Measurements from ENCODE around the gene LAMB4.

LAMB4 gene

GRCh38 chr7:108083980-108084379 is 46.2 kb downstream of the LAMB4 start:
- Histone ChIP-seq H3K79me1 (ENCODE audit: low read length) (no peaks in the 10 kb centered on the region), H3K4me3 (ENCODE audit: low read length) (no peak overlapping the region), H3K18ac (ENCODE audit: low read length) (no peak overlapping the region)

GRCh38 chr7:108079648-108080591 is 50.2 kb downstream of the LAMB4 start:
- Histone ChIP-seq H3K79me1 (ENCODE audit: low read length) (no peaks in the 10 kb centered on the region), H3K36me3 (ENCODE audit: control insufficient read depth, insufficient read depth, low read length) (no peaks in the 10 kb centered on the region), H3K9ac (ENCODE audit: low read length) (no peak overlapping the region), H3K4me3 (ENCODE audit: low read length) (no peak overlapping the region), H3K23ac (ENCODE audit: low read length) (no peak overlapping the region), H3K27me3 (ENCODE audit: insufficient read depth, low read length, poor library complexity) (no peaks in the 10 kb centered on the region), H4K5ac (ENCODE audit: low read length) (no peak overlapping the region), H4K8ac (ENCODE audit: low read depth, low read length) (no peak overlapping the region), H3K27ac (ENCODE audit: low read depth, low read length) (no peak overlapping the region), H3K56ac (ENCODE audit: low read length) (no peak overlapping the region), H2BK15ac (replicated peaks; ENCODE audit: low read depth) (no peak overlapping the region), H2BK120ac (ENCODE audit: low read depth, low read length) (no peak overlapping the region), H3K4me2 (ENCODE audit: low read length) (no peak overlapping the region), H3K79me2 (ENCODE audit: control insufficient read depth, insufficient read depth, low read length) (no peaks in the 10 kb centered on the region), H3K4me1 (ENCODE audit: control insufficient read depth, low read depth, low read length) (no peaks in the 10 kb centered on the region), H3K4ac (ENCODE audit: low read depth, low read length) (no peak overlapping the region), H2BK5ac (ENCODE audit: low read length) (no peak overlapping the region), H2AK5ac (ENCODE audit: low read length) (no peak overlapping the region), H3K18ac (ENCODE audit: low read length) (no peak overlapping the region)
- DNase-seq = no peak
- WGBS (ENCODE audit: extremely low coverage, insufficient coverage, low lambda C conversion rate) = no CpG with 5 or more reads among the region's 9 CpGs

More at GRCh38 chr7:108083980-108084379, 46.2 kb downstream of the LAMB4 start:
- no peak overlapping the region for H3K27ac ChIP-seq (ENCODE audit: low read depth, low read length)
- no peaks in the 10 kb centered on the region for H3K79me2 ChIP-seq (ENCODE audit: control insufficient read depth, insufficient read depth, low read length)
- DNase-seq = no peak
- no peaks in the 10 kb centered on the region for H3K27me3 ChIP-seq (ENCODE audit: insufficient read depth, low read length, poor library complexity)
- H2BK5ac ChIP-seq (ENCODE audit: low read length) = no peak overlapping the region
- no peak overlapping the region for H3K9ac ChIP-seq (ENCODE audit: low read length)
- no peak overlapping the region for H3K23ac ChIP-seq (ENCODE audit: low read length)
- no peak overlapping the region for H2AK5ac ChIP-seq (ENCODE audit: low read length)
- H3K4ac ChIP-seq (ENCODE audit: low read depth, low read length) = no peak overlapping the region
- no CpG with 5 or more reads among the region's 1 CpG for WGBS (ENCODE audit: extremely low coverage, insufficient coverage, low lambda C conversion rate)
- H3K4me2 ChIP-seq (ENCODE audit: low read length) = no peak overlapping the region
- no peak overlapping the region for H3K56ac ChIP-seq (ENCODE audit: low read length)
- no peak overlapping the region for H2BK120ac ChIP-seq (ENCODE audit: low read depth, low read length)
- H4K8ac ChIP-seq (ENCODE audit: low read depth, low read length) = no peak overlapping the region
- no peaks in the 10 kb centered on the region for H3K36me3 ChIP-seq (ENCODE audit: control insufficient read depth, insufficient read depth, low read length)
- no peak overlapping the region for H4K5ac ChIP-seq (ENCODE audit: low read length)
- no peaks in the 10 kb centered on the region for H3K4me1 ChIP-seq (ENCODE audit: control insufficient read depth, low read depth, low read length)
- H2BK15ac ChIP-seq (replicated peaks; ENCODE audit: low read depth) = no peak overlapping the region

- DNase-seq = no peak
Measured at GRCh38 chr7:108079276-108079647, 50.9 kb downstream of the LAMB4 start.

GRCh38 chr7:108078691-108079090 is 51.5 kb downstream of the LAMB4 start:
- no peak overlapping the region for H4K8ac ChIP-seq (ENCODE audit: low read depth, low read length)

More at GRCh38 chr7:108079276-108079647, 50.9 kb downstream of the LAMB4 start:
- Histone ChIP-seq H2AK5ac (ENCODE audit: low read length) (no peak overlapping the region), H2BK120ac (ENCODE audit: low read depth, low read length) (no peak overlapping the region), H3K4me3 (ENCODE audit: low read length) (no peak overlapping the region), H3K23ac (ENCODE audit: low read length) (no peak overlapping the region), H3K36me3 (ENCODE audit: control insufficient read depth, insufficient read depth, low read length) (no peaks in the 10 kb centered on the region), H3K27ac (ENCODE audit: low read depth, low read length) (no peak overlapping the region), H2BK5ac (ENCODE audit: low read length) (no peak overlapping the region), H3K4me1 (ENCODE audit: control insufficient read depth, low read depth, low read length) (no peaks in the 10 kb centered on the region), H3K4me2 (ENCODE audit: low read length) (no peak overlapping the region), H3K18ac (ENCODE audit: low read length) (no peak overlapping the region), H3K9ac (ENCODE audit: low read length) (no peak overlapping the region), H3K4ac (ENCODE audit: low read depth, low read length) (no peak overlapping the region), H4K5ac (ENCODE audit: low read length) (no peak overlapping the region), H3K56ac (ENCODE audit: low read length) (no peak overlapping the region), H2BK15ac (replicated peaks; ENCODE audit: low read depth) (no peak overlapping the region), H4K8ac (ENCODE audit: low read depth, low read length) (no peak overlapping the region), H3K27me3 (ENCODE audit: insufficient read depth, low read length, poor library complexity) (no peaks in the 10 kb centered on the region), H3K79me2 (ENCODE audit: control insufficient read depth, insufficient read depth, low read length) (no peaks in the 10 kb centered on the region), H3K79me1 (ENCODE audit: low read length) (no peaks in the 10 kb centered on the region)
- WGBS (ENCODE audit: extremely low coverage, insufficient coverage, low lambda C conversion rate) = no CpG with 5 or more reads among the region's 1 CpG

GRCh38 chr7:108078211-108078673 is 51.9 kb downstream of the LAMB4 start:
- WGBS (ENCODE audit: extremely low coverage, insufficient coverage, low lambda C conversion rate) = no CpG with 5 or more reads among the region's 1 CpG
- H3K27ac ChIP-seq (ENCODE audit: low read depth, low read length) = no peak overlapping the region
- DNase-seq = no peak

More at GRCh38 chr7:108078691-108079090, 51.5 kb downstream of the LAMB4 start:
- no peak overlapping the region for H3K9ac ChIP-seq (ENCODE audit: low read length)
- no peaks in the 10 kb centered on the region for H3K36me3 ChIP-seq (ENCODE audit: control insufficient read depth, insufficient read depth, low read length)
- no peak overlapping the region for H3K27ac ChIP-seq (ENCODE audit: low read depth, low read length)
- no peak overlapping the region for H2BK120ac ChIP-seq (ENCODE audit: low read depth, low read length)
- H2AK5ac ChIP-seq (ENCODE audit: low read length) = no peak overlapping the region
- no peak overlapping the region for H3K4me2 ChIP-seq (ENCODE audit: low read length)
- H3K18ac ChIP-seq (ENCODE audit: low read length) = no peak overlapping the region
- no CpG with 5 or more reads among the region's 1 CpG for WGBS (ENCODE audit: extremely low coverage, insufficient coverage, low lambda C conversion rate)
- H2BK15ac ChIP-seq (replicated peaks; ENCODE audit: low read depth) = no peak overlapping the region
- no peak overlapping the region for H3K4me3 ChIP-seq (ENCODE audit: low read length)
- H3K4ac ChIP-seq (ENCODE audit: low read depth, low read length) = no peak overlapping the region
- DNase-seq = no peak
- no peaks in the 10 kb centered on the region for H3K4me1 ChIP-seq (ENCODE audit: control insufficient read depth, low read depth, low read length)
- H4K5ac ChIP-seq (ENCODE audit: low read length) = no peak overlapping the region
- no peak overlapping the region for H2BK5ac ChIP-seq (ENCODE audit: low read length)
- H3K23ac ChIP-seq (ENCODE audit: low read length) = no peak overlapping the region
- H3K79me1 ChIP-seq (ENCODE audit: low read length) = no peaks in the 10 kb centered on the region
- H3K56ac ChIP-seq (ENCODE audit: low read length) = no peak overlapping the region
- no peaks in the 10 kb centered on the region for H3K79me2 ChIP-seq (ENCODE audit: control insufficient read depth, insufficient read depth, low read length)
- no peaks in the 10 kb centered on the region for H3K27me3 ChIP-seq (ENCODE audit: insufficient read depth, low read length, poor library complexity)

More at GRCh38 chr7:108078211-108078673, 51.9 kb downstream of the LAMB4 start:
- H3K4me2 ChIP-seq (ENCODE audit: low read length) = no peak overlapping the region
- H3K56ac ChIP-seq (ENCODE audit: low read length) = no peak overlapping the region
- no peaks in the 10 kb centered on the region for H3K36me3 ChIP-seq (ENCODE audit: control insufficient read depth, insufficient read depth, low read length)
- no peaks in the 10 kb centered on the region for H3K4me1 ChIP-seq (ENCODE audit: control insufficient read depth, low read depth, low read length)
- H3K18ac ChIP-seq (ENCODE audit: low read length) = no peak overlapping the region
- H3K9ac ChIP-seq (ENCODE audit: low read length) = no peak overlapping the region
- H2BK15ac ChIP-seq (replicated peaks; ENCODE audit: low read depth) = no peak overlapping the region
- no peak overlapping the region for H3K4ac ChIP-seq (ENCODE audit: low read depth, low read length)
- H4K5ac ChIP-seq (ENCODE audit: low read length) = no peak overlapping the region
- H2AK5ac ChIP-seq (ENCODE audit: low read length) = no peak overlapping the region
- H3K23ac ChIP-seq (ENCODE audit: low read length) = no peak overlapping the region
- no peak overlapping the region for H4K8ac ChIP-seq (ENCODE audit: low read depth, low read length)
- H3K79me2 ChIP-seq (ENCODE audit: control insufficient read depth, insufficient read depth, low read length) = no peaks in the 10 kb centered on the region
- H3K27me3 ChIP-seq (ENCODE audit: insufficient read depth, low read length, poor library complexity) = no peaks in the 10 kb centered on the region
- H2BK120ac ChIP-seq (ENCODE audit: low read depth, low read length) = no peak overlapping the region
- no peaks in the 10 kb centered on the region for H3K79me1 ChIP-seq (ENCODE audit: low read length)
- no peak overlapping the region for H2BK5ac ChIP-seq (ENCODE audit: low read length)
- no peak overlapping the region for H3K4me3 ChIP-seq (ENCODE audit: low read length)

Measured in mesendoderm (in vitro differentiated cells).